ENCODE data around the gene PRDM16.

The PRDM16 gene

DNA sequence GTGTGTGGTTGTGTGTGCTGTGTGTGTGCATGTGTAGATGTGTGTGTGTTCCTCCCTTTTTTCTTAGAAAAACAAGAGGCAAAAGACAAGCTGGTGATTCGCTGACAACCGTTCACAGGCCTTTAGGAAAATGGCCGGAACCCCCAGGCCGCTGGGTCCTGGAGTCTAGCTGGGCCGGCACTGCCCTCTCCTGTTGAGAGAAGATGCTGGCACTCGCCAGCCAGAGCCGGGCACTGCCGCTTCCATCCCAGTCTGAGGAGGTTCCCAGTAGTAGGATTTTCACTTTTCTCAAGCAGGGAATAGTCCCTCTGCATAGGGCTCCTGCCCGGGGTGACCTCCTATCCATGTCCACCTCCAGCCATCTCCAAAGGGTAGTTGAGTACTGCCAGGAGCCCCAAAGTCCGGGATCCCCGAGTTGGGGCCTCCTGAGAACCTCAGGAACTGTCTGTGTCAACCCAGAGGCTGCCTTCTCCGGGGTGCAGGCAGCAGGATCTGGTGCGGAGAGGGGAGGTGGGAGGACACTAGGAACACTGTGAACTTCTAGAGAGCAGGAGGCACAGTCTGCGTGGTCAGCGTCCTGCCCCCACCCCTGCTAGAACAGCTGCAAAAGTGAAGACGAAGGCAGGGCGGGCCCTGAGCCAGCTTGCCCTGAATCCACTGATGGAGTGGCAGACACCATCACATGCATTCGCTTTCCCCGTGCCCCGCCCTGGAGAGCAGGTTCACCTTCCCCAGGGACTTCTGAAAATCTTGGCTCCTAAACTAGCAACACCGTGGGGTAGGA lies 341.3 kb downstream of the PRDM16 start:
- DNase-seq, result no peak

DNA sequence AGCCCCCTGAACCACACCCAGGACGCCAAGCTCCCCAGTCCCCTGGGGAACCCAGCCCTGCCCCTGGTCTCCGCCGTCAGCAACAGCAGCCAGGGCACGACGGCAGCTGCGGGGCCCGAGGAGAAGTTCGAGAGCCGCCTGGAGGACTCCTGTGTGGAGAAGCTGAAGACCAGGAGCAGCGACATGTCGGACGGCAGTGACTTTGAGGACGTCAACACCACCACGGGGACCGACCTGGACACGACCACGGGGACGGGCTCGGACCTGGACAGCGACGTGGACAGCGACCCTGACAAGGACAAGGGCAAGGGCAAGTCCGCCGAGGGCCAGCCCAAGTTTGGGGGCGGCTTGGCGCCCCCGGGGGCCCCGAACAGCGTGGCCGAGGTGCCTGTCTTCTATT lies 342.8 kb downstream of the PRDM16 start:
- no peak for DNase-seq

DNA sequence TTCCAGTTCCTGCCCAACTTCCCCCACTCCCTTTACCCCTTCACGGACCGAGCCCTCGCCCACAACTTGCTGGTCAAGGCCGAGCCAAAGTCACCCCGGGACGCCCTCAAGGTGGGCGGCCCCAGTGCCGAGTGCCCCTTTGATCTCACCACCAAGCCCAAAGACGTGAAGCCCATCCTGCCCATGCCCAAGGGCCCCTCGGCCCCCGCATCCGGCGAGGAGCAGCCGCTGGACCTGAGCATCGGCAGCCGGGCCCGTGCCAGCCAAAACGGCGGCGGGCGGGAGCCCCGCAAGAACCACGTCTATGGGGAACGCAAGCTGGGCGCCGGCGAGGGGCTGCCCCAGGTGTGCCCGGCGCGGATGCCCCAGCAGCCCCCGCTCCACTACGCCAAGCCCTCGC lies 343.4 kb downstream of the PRDM16 start:
- no peak for DNase-seq

DNA sequence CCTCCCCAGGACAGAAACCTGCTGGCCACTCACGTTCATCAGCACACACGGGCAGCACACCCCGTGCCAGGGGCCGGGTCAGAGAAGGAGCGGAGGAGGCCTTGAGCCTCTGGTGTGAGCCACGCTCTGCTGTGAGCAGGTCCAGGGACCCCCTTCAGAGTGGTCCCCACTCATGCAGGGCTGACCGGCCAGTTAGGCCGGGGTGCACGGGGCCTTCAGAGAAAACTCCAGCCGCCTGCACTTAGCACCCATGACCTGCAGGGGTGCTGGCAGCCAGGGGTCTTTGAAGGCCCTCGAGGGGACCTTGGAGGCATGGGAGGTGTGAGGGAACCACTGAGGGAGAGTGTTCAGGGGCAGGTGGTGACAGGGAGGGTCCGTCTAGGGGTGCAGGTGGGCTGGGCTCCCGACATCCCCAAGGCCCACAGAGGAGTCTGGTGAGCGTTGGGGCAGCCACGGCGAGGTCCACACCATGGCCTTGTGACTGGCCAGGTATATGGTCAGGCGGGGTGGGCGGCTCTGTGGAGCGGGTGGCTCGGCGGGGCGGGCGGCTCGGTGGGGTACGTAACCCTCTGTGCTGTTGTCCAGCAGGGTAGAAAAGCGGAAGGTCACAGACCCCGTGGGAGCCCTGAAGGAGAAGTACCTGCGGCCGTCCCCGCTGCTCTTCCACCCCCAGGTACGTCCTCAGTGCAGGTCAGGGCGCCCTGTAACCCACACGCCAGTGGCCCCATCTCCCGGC lies 345.1 kb downstream of the PRDM16 start:
- DNase-seq, result no peak

DNA sequence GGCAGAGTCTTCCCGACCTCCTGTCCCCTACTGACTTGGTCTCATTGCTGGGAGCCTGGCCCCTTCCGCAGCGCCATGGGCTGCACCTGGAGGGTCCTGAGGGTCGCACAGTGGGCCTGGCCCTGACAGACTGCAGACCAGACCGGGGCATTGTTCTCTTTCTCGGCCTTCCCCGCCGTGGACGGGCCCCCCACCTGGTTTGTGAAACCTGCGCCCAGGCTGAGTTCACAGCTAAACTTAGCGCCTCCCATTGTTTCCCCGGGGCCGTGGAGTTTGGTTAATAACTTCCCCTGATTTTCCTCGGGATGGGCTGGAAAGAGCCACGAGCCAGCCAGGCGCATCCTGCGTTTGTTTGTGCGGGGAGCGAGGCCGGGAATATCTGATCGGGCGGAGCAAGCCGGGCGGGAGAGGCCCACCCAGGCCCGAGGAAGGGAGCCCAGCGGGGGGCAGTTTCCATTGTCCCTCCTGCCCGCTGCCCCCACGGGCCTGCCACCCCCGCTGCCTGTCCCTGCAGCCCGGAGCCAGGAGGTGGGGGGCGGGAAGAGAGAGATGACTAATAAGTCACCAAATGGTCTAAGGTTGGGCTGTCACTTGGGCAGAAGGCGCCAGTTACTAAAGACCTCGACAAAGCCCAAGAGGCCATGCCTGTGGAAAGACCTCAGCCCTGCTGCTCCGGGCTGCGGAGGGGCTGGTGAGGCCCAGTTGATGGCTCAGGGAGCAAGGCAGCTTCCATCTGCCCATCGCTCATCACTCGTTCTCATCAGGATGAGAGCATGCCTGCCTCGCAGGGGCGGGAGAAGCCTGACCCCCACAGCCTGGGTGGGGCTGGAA lies 346.5 kb downstream of the PRDM16 start:
- no peak for DNase-seq

DNA sequence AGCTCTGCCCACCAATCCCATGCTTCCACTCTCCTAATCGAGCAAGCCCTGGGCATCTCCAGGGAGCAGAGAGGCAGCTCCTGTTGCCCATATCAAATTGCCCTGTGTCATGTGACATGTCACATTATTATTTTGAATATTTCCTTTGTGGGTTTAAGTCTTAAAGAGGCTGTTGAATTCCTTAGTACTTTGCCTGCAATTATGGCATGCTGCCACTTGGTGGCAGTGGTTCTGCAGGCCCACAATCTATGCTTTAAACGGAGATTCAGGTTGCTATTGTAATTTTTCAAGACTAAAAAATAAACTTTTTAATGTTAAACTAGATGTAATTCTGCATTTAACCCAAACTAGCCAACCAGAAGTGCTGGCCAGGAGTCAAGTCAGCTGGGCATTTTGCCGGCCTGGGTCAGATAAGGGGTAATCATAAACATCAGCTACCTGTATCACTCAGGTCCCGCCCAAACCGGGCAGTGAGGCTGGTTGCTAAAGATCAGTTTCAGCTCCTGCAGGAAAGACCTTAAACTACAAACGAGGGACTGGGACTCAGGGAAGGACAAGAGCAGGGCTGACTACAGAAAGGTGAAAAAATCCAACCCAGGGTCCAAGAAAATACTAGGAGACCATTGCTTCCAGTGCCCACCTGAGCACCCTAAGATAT lies 348.2 kb downstream of the PRDM16 start:
- DNase-seq, result no peak

DNA sequence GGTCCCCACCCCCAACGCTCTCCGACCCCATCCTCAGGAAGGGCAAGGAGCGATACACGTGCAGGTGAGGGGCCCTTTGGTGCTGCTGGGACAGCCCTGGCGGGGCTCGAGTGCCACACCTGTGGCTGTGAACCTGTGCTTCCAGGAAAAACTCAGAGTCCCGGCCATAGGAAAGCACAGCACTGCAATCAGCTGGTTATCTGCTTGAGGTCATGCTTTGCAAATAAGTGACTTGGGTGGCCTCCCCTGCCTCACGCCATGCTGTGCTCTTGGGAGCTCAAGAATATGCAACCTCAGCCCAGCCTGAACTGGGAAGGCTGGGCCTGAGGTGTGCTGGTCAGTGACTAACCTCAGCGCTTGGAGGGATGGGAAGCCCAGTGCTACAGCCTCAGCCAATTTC lies 348.9 kb downstream of the PRDM16 start:
- DNase-seq, result no peak

DNA sequence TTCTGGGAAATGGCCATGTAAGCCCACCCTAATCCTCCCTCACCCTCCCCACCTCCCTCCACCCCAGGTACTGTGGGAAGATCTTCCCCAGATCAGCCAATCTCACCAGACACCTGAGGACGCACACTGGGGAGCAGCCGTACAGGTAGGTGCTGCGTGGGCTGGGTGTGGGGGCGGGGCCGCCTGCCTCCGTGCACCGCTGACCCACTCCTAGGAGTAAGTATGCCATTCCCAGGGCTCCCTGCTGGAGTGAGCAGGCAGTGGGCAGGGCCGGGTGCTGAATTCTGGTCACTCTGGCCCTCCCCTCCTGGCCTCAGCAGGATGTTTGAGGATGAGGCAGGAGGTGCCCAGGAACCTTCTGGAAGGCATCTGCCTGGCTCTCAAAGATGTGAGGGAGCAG lies 349.6 kb downstream of the PRDM16 start:
- no peak for DNase-seq

DNA sequence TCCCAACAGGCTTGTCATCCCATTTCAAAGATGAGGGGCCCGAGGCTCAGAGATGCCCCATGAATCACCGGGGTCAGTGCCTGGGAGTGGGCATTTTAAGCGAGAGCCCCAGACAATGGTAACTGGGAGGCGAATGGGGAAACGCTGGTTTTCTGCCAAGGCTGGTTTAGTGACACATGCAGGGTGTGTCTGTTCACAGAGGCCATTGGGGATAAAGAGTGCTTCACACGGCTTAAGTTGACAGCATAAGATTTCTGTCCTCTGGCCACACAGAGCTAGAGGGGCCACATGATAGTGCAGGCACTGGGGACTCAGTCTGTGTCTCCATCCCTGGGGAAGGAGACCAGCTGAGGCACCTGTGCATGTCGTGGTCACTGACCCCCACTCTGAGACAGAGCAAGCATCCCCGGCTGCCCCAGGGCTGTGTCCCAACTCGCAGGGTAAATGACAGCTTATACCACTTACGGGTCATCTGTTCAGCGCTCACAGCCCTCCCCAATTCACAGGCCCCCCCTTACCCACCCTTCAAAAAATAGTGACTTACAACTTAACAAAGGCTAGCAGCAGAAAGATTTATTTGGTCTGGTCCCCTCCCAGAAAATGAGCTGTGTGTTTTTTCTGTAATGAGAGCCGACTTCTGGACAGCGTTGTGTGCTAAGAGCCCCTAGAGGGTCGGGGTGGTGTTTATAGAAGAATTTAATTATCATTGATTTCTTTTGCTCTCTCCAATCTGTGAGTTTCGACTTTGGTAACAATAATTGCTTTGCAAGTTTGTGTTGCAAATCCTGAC lies 350.6 kb downstream of the PRDM16 start:
- DNase-seq, result no peak

DNA sequence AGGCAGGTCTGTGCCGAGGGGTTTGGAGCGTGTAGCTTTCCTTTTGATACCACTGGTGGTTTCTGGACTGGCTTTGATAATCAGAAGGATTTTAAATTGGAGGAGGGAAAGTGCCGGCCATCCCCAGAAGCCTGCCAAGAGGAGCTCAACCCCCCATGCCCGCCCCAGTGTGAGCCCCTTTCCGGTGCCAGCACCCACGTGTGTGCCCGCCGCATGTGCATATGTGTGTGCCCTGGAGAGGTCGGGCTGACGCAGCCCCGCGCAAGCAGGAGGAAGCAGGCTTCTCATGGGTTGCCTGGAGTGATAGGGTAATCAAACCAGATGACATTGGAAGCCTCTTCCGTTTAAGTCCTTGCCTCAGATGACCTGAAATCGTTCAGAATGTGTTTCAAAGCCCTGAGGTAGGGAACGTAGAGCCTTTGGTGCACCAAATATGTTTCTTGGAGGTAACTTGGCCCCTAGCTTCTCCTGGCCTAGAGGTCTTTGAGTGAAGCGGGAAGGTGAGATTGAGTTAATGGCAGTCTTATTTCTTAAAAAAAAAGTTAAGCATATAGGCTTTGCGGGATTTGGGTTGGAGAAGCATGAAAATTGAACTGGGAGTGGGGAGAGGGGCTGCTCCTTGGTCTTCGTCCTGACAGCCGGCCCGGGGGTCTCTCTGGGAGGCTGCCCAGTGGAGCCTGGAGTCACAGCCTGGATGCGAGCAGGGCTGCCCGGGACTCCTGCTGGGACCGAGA lies 351.4 kb downstream of the PRDM16 start:
- DNase-seq, result no peak

DNA sequence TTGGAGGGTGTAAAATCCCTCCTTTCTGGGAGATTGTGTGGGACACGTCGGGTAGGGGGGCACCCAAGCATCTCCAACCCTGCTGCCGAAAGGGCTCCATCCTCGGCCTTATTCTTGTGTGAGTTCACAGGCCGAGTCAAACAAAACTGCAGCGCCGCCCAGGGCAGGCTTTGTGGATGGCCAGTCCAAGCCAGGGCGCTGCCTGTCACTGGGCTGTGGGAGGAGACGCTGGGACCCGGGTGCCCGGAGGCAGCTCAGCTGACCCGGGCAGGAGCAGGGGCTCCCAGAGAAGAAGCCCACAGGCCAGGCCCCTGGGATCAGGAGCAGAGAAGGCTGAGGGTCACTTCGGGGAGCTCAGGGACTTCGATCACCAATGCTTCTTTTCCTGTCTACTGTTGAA lies 353.6 kb downstream of the PRDM16 start:
- no peak for DNase-seq

DNA sequence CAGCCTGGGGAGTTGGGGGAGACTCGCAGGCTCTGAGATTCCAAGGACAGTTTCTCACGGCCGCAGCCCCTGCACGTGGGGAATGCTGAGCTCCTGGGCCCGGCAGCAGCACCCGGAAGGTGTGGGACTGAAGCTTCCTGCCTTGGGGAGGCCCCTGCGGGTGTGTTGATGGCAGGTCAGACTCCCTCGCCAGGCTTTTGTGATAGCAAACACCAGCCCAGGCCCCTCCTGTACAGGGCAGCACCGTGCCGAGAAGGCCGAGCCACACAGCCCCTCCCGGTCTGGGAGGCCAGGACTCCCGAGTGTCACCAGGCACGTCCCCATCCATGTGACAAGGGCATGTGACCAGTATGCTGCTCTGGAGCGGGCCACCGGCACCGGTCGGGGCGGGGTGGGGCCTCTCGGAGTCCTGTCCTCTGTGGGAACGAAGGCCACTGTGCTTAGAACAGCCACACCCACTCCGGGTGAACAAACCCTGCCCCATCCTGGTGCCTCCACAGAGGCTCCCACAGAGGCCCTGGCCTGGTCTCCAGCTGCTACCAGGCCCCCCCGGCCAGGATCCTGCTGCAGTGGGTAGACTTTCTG lies 354.3 kb downstream of the PRDM16 start:
- no peak for DNase-seq

DNA sequence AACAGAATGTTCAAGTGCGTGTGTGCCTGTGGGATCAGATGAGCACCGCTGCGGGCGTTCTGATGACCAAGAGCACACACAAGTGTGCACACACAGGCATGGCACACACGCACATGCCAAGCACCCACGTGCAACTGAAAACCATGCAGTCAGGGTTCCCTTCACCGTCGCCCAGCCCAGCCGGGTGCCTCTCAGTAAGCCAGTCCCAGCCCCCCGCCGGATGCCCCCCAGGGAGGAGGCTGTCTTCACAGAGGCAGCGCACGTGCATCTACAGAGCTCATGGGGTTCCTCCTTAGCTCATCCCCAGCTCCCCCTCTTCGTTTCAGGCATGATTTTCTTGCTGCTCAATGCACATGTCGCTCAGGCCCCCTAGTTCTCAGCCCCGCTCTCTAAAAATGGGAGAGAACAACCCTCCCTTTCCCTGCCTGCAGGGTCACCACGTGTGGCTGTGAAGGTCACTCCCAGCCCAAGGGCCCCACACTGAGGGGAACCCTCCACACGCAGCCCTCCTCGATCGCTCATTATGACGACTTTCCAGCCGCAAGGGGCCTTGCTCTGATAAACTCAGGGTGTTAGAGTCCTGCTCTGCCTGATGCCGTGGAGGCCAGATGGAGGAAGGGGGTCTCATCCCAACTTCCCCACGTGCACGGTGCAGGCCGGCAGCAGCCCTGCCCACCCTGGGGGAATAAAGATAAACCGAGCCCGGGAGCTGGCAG lies 355.1 kb downstream of the PRDM16 start:
- DNase-seq, result no peak

DNA sequence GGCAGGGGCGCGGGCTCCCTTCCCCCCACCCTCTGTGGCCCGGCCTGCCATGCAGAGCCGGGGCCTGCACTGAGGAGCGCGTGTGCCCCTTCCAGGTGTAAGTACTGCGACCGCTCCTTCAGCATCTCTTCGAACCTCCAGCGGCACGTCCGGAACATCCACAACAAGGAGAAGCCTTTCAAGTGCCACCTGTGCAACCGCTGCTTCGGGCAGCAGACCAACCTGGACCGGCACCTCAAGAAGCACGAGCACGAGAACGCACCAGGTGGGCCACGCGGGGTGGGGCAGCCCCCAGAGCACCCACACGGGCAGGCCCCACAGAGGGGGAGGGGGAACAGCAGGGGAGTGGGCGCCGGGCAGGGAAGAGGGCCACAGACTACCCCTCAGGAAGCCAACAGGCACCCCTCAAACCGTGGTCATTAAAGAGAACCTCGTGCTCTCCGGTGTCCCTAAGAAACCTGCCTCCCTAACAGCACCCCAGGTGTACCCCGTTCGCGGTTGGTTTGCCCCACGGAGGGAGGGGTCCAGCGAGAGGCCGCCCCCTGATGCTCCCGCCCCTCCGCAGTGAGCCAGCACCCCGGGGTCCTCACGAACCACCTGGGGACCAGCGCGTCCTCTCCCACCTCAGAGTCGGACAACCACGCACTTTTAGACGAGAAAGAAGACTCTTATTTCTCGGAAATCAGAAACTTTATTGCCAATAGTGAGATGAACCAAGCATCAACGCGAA lies 356.6 kb downstream of the PRDM16 start:
- no peak for DNase-seq

DNA sequence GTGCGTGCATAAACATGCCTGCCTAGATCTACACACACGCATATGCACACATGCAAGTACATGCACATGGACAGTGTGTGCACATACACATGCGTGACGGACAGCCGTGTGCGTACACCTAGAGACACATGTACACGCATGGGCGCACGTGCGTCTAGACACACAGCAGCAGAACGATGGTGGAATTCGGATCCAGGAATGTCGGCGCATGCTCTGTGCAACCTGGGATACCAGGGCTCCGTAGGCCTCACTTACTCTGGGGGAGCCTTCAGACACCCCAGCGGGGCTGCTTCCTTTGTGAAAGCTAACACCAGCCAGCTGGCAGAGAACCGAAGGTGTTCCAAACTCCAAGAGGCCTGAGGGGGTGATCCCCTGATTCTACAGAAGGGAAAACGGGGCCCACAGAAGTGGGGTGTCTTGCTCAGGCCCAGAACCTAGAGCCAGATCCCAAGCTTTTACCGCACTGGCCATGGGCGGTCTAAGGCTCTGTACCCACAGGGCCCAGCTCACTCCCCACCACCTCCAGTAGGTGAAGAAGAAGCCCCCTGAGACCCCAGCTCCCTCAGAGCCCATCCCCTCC lies 358.0 kb downstream of the PRDM16 start:
- no peak for DNase-seq

DNA sequence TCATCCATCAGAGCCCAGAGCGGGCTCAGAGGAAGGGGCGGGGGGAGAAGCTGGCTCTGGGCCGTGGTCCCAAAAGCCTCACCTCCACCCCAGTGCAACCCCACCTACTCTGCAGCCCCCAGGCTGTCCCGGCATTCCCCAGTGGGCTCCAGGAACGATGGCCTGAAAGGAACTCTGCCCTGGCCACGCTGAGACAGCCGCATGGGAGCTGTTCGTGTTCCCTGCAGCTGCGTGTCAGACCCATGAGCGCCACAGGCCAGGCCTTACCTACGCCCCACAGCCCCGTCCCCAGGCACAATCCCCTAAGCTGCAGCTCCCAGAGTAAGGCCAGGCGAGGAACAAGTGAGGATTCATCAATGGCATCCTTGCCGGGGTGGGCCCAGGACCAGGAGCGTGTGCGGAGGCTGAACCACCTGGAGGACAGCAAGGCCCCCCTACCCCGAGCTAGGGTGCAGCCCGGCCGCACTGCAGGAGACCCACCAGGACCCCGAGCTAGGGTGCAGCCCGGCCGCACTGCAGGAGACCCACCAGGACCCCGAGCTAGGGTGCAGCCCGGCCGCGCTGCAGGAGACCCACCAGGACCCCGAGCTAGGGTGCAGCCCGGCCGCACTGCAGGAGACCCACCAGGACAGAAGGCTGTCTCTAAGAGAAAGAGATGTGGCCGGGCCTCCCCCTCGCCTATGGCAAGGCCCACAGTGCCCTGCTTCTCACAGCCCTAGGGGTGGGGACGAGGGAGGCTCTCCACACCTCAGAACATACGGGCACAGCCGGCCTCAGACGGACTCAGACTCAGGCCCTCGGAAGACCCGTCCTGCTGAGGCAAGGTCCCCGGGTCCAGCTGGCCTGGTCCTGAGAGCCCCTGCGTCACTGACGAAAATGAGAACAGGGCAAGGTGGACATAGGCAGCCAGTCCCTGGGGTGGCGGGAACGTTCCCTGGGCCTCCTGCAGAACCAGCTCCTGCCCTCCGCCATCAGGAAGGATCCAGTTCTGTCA lies 359.0 kb downstream of the PRDM16 start:
- no peak for DNase-seq

DNA sequence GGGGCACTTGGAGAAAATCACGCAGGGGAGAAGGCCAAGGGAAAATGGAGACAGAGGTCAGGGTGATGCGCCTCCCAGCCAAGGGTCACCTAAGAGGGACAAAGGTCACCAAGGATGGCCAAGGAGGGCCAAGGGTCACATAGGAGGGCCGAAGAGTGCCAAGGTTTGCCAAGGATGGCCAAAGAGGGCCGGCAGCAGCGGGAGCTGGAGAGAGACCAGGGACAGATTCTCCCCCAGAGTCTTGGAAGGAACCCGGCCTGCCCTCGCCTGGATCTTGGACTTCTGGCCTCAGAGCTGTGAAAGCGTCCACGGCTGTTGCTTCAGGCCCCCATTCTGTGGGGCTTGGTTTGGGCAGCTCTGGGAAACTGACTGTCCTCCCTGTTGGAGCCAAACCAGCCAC lies 359.9 kb downstream of the PRDM16 start:
- DNase-seq, result no peak

DNA sequence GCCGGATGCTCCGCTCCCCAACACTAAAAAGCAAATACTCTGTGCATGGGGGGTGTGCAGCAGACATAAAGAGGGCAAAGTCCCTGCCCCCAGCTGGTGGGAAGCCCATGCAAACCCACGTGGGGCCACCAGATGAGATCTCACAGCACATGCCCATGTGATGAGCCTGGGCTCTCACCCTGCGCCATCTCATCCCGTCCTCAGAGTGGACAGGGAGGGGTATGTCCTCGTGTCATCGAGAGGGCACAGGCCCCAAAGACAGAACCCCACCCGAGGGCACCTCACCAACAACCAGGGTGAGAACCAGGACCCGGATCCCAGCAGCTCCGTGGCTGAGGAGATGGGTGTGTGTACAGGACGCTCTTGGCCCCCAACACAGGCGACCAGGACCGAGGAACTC lies 360.3 kb downstream of the PRDM16 start:
- DNase-seq, result no peak

Measured in SIG-M5 (cell line).